HEK293 (cell line): ENCODE data around the gene PARP8.
A peak's percentile ranks its signal among the peaks of the same experiment; 100 is the strongest.

ENCODE experiments used
- CTCF ChIA-PET: fragments of 350-600 bp; formaldehyde crosslinking; extraction: SDS; loops from one replicate; lab custom pipeline; 2021; ENCODE audit warnings: antibody characterized with exemption; lab: Yijun Ruan, JAX
- POLR2A ChIA-PET: fragments of 300-600 bp; formaldehyde crosslinking; extraction: SDS; loops from one replicate; lab custom pipeline; 2020; ENCODE audit warnings: antibody characterized with exemption, inconsistent platforms; lab: Yijun Ruan, JAX
- H3K27ac ChIP-seq: fragments of 200-500 bp; sonication (Bioruptor generic); 2 replicates; pipeline ENCODE4 v1.5.1; 2014; ENCODE audit warnings: low read depth, low read length, control low read depth, inconsistent platforms; ENCODE audit errors: extremely low read depth
- H3K36me3 ChIP-seq, 2 experiments: fragments of 200-500 bp in 1 of 2; sonication (Bioruptor generic) in 1 of 2; 1 replicate in 1 of 2; 2 replicates in 1 of 2; pipeline ENCODE4 v1.5.1; 2014 to 2017; ENCODE audit warnings: inconsistent platforms in 2 of 2, low read length in 2 of 2; ENCODE audit not compliant: control insufficient read depth in 2 of 2, insufficient read depth in 1 of 2
- H3K4me1 ChIP-seq: fragments of 200-500 bp; sonication (Bioruptor generic); 2 replicates; pipeline ENCODE4 v1.5.1; 2014; ENCODE audit warnings: mild to moderate bottlenecking, low read length, inconsistent platforms; ENCODE audit not compliant: control insufficient read depth, insufficient read depth
- H3K4me3 ChIP-seq: 2 replicates; pipeline ENCODE4 v1.5.1; 2011; ENCODE audit warnings: low read depth, mild to moderate bottlenecking, control low read depth, low read length, moderate library complexity
- H3K9me3 ChIP-seq: fragments of 200-500 bp; sonication (Bioruptor generic); 2 replicates; pipeline ENCODE4 v1.5.1; 2014; ENCODE audit warnings: low read depth, low read length, inconsistent platforms; ENCODE audit not compliant: control insufficient read depth, insufficient read depth
- BCL11A ChIP-seq: fragments of 450-650 bp; formaldehyde crosslinking; IDR thresholded peaks from 2 replicates; pipeline ENCODE4 v1.5.1; 2016; ENCODE audit warnings: low read depth, missing biosample characterization, missing genetic modification characterization
- GLIS1 ChIP-seq: fragments of 450-650 bp; formaldehyde crosslinking; IDR thresholded peaks from 2 replicates; pipeline ENCODE4 v1.5.1; 2016; ENCODE audit warnings: missing biosample characterization, missing genetic modification characterization
- HOXA7 ChIP-seq: sonication (generic); formaldehyde crosslinking; IDR thresholded peaks from 2 replicates; pipeline ENCODE4 v1.8.1; 2022; ENCODE audit warnings: missing genetic modification reagents, borderline replicate concordance
- KLF1 ChIP-seq: fragments of 450-650 bp; formaldehyde crosslinking; IDR thresholded peaks from 2 replicates; pipeline ENCODE4 v1.5.1; 2016; ENCODE audit warnings: missing biosample characterization, missing genetic modification characterization
- KLF7 ChIP-seq: fragments of 450-650 bp; formaldehyde crosslinking; IDR thresholded peaks from 2 replicates; pipeline ENCODE4 v1.5.1; 2016; ENCODE audit warnings: missing biosample characterization, missing genetic modification characterization, borderline replicate concordance
- PRDM10 ChIP-seq: fragments of 450-650 bp; formaldehyde crosslinking; IDR thresholded peaks from 2 replicates; pipeline ENCODE4 v1.5.1; 2016; ENCODE audit warnings: missing biosample characterization, missing genetic modification characterization
- SP3 ChIP-seq: fragments of 450-650 bp; formaldehyde crosslinking; IDR thresholded peaks from 2 replicates; pipeline ENCODE4 v1.5.1; 2016; ENCODE audit warnings: missing biosample characterization, missing genetic modification characterization
- TSHZ1 ChIP-seq: fragments of 450-650 bp; formaldehyde crosslinking; IDR thresholded peaks from 2 replicates; pipeline ENCODE4 v1.5.1; 2016; ENCODE audit warnings: missing biosample characterization, missing genetic modification characterization, borderline replicate concordance
- ZFHX2 ChIP-seq: fragments of 450-650 bp; formaldehyde crosslinking; conservative IDR thresholded peaks from 2 replicates; pipeline ENCODE4 v1.5.1; 2016; ENCODE audit warnings: missing biosample characterization, missing genetic modification characterization
- ZFP37 ChIP-seq: fragments of 450-650 bp; formaldehyde crosslinking; IDR thresholded peaks from 2 replicates; pipeline ENCODE4 v1.5.1; 2016; ENCODE audit warnings: missing biosample characterization, missing genetic modification characterization
- ZNF146 ChIP-seq: fragments of 450-650 bp; formaldehyde crosslinking; IDR thresholded peaks from 2 replicates; pipeline ENCODE4 v1.5.1; 2016; ENCODE audit warnings: missing biosample characterization, missing genetic modification characterization
- ZNF2 ChIP-seq: fragments of 450-650 bp; formaldehyde crosslinking; IDR thresholded peaks from 2 replicates; pipeline ENCODE4 v1.5.1; 2016; ENCODE audit warnings: missing biosample characterization, missing genetic modification characterization
- ZNF24 ChIP-seq: fragments of 450-650 bp; formaldehyde crosslinking; IDR thresholded peaks from 2 replicates; pipeline ENCODE4 v1.5.1; 2016; ENCODE audit warnings: missing biosample characterization, missing genetic modification characterization
- ZNF350 ChIP-seq: fragments of 450-650 bp; formaldehyde crosslinking; IDR thresholded peaks from 2 replicates; pipeline ENCODE4 v1.5.0; 2017; ENCODE audit warnings: missing biosample characterization, mild to moderate bottlenecking, missing genetic modification characterization
- ZNF416 ChIP-seq: fragments of 450-650 bp; formaldehyde crosslinking; IDR thresholded peaks from 2 replicates; pipeline ENCODE4 v1.5.1; 2016; ENCODE audit warnings: missing biosample characterization, missing genetic modification characterization
- ZNF514 ChIP-seq: fragments of 450-650 bp; formaldehyde crosslinking; IDR thresholded peaks from 2 replicates; pipeline ENCODE4 v1.5.1; 2016; ENCODE audit warnings: missing biosample characterization, missing genetic modification characterization
- ZNF555 ChIP-seq: fragments of 450-650 bp; formaldehyde crosslinking; conservative IDR thresholded peaks from 2 replicates; pipeline ENCODE4 v1.5.1; 2017; ENCODE audit warnings: missing biosample characterization, mild to moderate bottlenecking, missing genetic modification characterization, inconsistent platforms
- ZNF623 ChIP-seq: fragments of 450-650 bp; formaldehyde crosslinking; IDR thresholded peaks from 2 replicates; pipeline ENCODE4 v1.5.1; 2016; ENCODE audit warnings: missing biosample characterization, missing genetic modification characterization
- ZNF670 ChIP-seq: fragments of 450-650 bp; formaldehyde crosslinking; IDR thresholded peaks from 2 replicates; pipeline ENCODE4 v1.5.1; 2016; ENCODE audit warnings: missing biosample characterization, missing genetic modification characterization, low read depth
- ZNF701 ChIP-seq: fragments of 450-650 bp; formaldehyde crosslinking; IDR thresholded peaks from 2 replicates; pipeline ENCODE4 v1.5.1; 2016; ENCODE audit warnings: missing biosample characterization, missing genetic modification characterization
- ZNF768 ChIP-seq: fragments of 450-650 bp; formaldehyde crosslinking; IDR thresholded peaks from 2 replicates; pipeline ENCODE4 v1.5.1; 2018; ENCODE audit warnings: missing biosample characterization, mild to moderate bottlenecking, missing genetic modification characterization
- ZSCAN16 ChIP-seq: fragments of 450-650 bp; formaldehyde crosslinking; IDR thresholded peaks from 2 replicates; pipeline ENCODE4 v1.5.1; 2016; ENCODE audit warnings: missing biosample characterization, missing genetic modification characterization
- ZXDB ChIP-seq: fragments of 450-650 bp; formaldehyde crosslinking; IDR thresholded peaks from 2 replicates; pipeline ENCODE4 v1.5.1; 2016; ENCODE audit warnings: missing biosample characterization, missing genetic modification characterization
- TF ChIP-seq, protein P1 (sequence below): fragments of 450-650 bp; formaldehyde crosslinking; conservative IDR thresholded peaks from 2 replicates; pipeline ENCODE4 v1.5.1; 2016; ENCODE audit warnings: low read depth, missing biosample characterization, missing genetic modification characterization

The PARP8 gene

DNA sequence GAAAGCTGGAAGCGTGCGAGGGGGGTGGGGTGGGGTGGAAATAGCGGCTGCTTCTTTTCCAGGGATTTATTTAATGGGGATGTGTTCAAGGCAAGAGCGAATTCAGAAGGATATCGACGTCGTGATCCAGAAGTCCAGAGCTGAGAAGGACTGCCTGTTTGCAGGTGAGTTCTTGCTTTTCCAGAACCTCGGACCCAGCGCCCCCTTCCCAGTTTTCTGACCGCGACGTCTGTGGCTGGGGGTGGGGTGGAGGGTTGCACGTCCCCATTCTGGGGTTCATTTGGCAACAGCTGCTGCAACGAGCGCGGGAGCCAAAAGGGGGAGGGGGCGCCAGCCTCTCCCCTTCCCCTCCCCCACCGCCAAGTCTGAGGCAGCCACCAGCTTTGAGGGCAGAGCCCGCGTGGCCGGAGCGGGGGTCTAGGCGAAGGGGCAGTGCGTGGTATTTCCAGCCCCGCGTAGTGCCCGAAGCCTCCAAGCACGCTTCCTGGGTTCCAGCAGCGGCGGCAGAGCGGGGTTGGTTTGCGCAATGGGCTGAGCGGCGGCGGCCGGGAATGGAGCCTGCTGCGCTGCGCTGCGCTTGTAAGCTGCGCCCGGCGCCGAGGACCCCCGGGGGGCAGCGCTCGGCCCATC is 701 bp downstream of the PARP8 start (continued):
- no peak for TF ChIP-seq ZNF623 (tag by site-specific recombination)
- no peak for TF ChIP-seq PRDM10 (tag by site-specific recombination)
- TF ChIP-seq ZFP37 (tag by site-specific recombination), result peak; percentile 79; the same call in 1 of the 2 replicates
- no peak for TF ChIP-seq ZNF555 (tag by site-specific recombination)
- TF ChIP-seq ZXDB (tag by site-specific recombination), result peak; percentile 54
- TF ChIP-seq ZSCAN16 (tag by site-specific recombination), result no peak
- TF ChIP-seq ZFHX2 (tag by site-specific recombination), result no peak
- TF ChIP-seq KLF7 (tag by site-specific recombination), result no peak
- TF ChIP-seq ZNF416, result no peak

DNA sequence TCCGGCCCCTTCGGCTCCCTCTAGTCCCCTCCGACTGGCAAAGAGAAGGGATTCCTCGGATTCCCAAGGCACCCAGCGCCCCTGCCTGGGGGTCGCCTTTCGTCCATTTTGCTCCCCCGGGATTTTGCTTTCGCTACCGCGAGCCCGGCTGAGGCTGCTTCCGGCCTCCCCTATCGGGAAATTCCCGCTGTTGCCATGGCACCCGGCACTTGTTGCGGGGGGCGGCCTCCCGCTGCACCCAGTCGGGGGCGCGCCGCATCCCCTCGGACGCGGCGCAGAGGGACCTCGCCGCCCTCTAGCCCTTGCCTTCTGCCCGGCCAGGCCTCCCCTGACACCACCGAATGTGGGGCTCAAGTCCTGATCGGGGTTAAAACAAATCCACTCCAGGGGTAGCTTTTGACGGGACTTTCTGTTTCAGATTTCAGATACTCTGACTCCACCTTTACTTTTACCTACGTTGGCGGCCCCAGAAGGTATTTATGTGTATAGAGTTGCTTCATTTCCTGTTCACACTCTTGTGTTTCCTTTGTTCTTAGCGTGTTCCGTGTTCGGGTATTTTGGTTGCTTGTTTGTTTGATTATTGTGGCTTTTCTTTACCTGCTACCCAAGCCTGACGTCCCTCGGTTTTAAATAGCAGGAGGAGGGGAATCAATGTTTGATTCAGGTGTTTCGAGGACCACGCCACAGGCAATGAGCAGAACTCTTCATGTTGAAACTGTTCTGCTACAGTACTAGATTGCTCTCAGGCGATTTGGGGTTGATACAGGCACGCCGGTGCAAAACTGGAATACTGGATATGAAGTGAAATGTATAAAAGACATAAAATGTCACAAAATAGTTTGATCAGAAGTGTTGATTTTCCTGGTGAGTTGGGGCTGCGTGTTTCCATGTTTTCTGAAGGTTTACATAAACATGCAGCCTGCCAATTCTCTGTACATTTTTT is 1.5 kb downstream of the PARP8 start:
- H3K9me3 ChIP-seq, result no peaks in the 10 kb centered on the region
- TF ChIP-seq ZNF670 (tag by site-specific recombination), result no peak
- TF ChIP-seq TSHZ1 (tag by site-specific recombination), result no peak
- TF ChIP-seq ZNF146, result no peak
- TF ChIP-seq ZNF350, result no peak
- TF ChIP-seq ZNF24, result no peak
- TF ChIP-seq GLIS1 (tag by site-specific recombination), result peak; percentile 82
- TF ChIP-seq, protein P1, sequence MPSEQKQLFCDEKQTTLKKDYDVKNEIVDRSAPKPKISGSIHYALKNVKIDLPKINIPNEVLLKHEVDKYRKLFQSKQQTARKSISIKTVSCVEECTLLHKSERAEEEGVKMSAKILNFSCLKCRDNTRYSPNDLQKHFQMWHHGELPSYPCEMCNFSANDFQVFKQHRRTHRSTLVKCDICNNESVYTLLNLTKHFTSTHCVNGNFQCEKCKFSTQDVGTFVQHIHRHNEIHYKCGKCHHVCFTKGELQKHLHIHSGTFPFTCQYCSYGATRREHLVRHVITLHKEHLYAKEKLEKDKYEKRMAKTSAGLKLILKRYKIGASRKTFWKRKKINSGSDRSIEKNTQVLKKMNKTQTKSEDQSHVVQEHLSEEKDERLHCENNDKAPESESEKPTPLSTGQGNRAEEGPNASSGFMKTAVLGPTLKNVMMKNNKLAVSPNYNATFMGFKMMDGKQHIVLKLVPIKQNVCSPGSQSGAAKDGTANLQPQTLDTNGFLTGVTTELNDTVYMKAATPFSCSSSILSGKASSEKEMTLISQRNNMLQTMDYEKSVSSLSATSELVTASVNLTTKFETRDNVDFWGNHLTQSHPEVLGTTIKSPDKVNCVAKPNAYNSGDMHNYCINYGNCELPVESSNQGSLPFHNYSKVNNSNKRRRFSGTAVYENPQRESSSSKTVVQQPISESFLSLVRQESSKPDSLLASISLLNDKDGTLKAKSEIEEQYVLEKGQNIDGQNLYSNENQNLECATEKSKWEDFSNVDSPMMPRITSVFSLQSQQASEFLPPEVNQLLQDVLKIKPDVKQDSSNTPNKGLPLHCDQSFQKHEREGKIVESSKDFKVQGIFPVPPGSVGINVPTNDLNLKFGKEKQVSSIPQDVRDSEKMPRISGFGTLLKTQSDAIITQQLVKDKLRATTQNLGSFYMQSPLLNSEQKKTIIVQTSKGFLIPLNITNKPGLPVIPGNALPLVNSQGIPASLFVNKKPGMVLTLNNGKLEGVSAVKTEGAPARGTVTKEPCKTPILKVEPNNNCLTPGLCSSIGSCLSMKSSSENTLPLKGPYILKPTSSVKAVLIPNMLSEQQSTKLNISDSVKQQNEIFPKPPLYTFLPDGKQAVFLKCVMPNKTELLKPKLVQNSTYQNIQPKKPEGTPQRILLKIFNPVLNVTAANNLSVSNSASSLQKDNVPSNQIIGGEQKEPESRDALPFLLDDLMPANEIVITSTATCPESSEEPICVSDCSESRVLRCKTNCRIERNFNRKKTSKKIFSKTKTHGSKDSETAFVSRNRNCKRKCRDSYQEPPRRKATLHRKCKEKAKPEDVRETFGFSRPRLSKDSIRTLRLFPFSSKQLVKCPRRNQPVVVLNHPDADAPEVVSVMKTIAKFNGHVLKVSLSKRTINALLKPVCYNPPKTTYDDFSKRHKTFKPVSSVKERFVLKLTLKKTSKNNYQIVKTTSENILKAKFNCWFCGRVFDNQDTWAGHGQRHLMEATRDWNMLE (tag by site-specific recombination), result no peak
- no peak for TF ChIP-seq ZNF2 (tag by site-specific recombination)
- TF ChIP-seq KLF1 (tag by site-specific recombination), result no peak
- no peak for TF ChIP-seq ZNF768
- TF ChIP-seq ZNF701, result no peak
- TF ChIP-seq ZNF514 (tag by site-specific recombination), result no peak
- TF ChIP-seq BCL11A (tag by site-specific recombination), result no peak
- TF ChIP-seq SP3, result no peak
- TF ChIP-seq HOXA7 (CRISPR knock-in tag), result no peak

More for the DNA sequence above, 1.5 kb downstream of the PARP8 start:
- Histone ChIP-seq H3K36me3 (no peaks in the 10 kb centered on the region), H3K4me3 (peak overlapping the region; percentile 96), H3K27ac (peak overlapping the region; percentile 95), H3K4me1 (peaks cover 17% of the 10 kb centered on the region)
- ChIA-PET POLR2A (interaction anchor here (1.2 kb wide), 1 partner anchor 18 kb away, joined by 3 read pairs; no protein-coding TSS in a partner anchor), CTCF (interaction anchor here (0.6 to 1.2 kb wide), 3 partner anchors 35 to 219 kb away, joined by 3 to 4 read pairs (median 3); no protein-coding TSS in a partner anchor)
